KMS-11 (cell line): ENCODE measurements around the gene PARP12.

Experiments
- H2AFZ ChIP-seq: fragments of 200-600 bp; sonication (generic); 2 replicates; pipeline ENCODE4 v1.6.1; 2016; ENCODE audit warnings: antibody characterized with exemption, mixed run types, low read depth
- H3K27ac ChIP-seq: fragments of 200-600 bp; sonication (generic); 2 replicates; pipeline ENCODE4 v1.6.1; 2016; ENCODE audit warnings: mild to moderate bottlenecking, mixed run types
- H3K27me3 ChIP-seq: fragments of 200-600 bp; sonication (generic); 2 replicates; pipeline ENCODE4 v1.6.1; 2017; ENCODE audit warnings: mild to moderate bottlenecking, low read depth, mixed run types, moderate library complexity; ENCODE audit not compliant: insufficient read depth
- H3K36me3 ChIP-seq: fragments of 200-600 bp; sonication (generic); 2 replicates; pipeline ENCODE4 v1.6.1; 2017; ENCODE audit warnings: mild to moderate bottlenecking, mixed run types; ENCODE audit not compliant: insufficient read depth
- H3K4me1 ChIP-seq: fragments of 200-600 bp; sonication (generic); 2 replicates; pipeline ENCODE4 v1.6.1; 2016; ENCODE audit warnings: mild to moderate bottlenecking, low read depth, mixed run types; ENCODE audit not compliant: poor library complexity, severe bottlenecking
- H3K4me2 ChIP-seq: fragments of 200-600 bp; sonication (generic); 2 replicates; pipeline ENCODE4 v1.7.0; 2016; ENCODE audit warnings: mild to moderate bottlenecking, mixed run types
- H3K4me3 ChIP-seq: fragments of 200-600 bp; sonication (generic); IDR thresholded peaks from 2 replicates; pipeline ENCODE4 v1.6.1; 2017; ENCODE audit warnings: low read depth, low read length, mixed read lengths; ENCODE audit not compliant: insufficient read depth
- H3K79me2 ChIP-seq: fragments of 200-600 bp; sonication (generic); 2 replicates; pipeline ENCODE4 v1.6.1; 2016; ENCODE audit warnings: low read depth, mixed run types; ENCODE audit not compliant: insufficient read depth
- H3K9ac ChIP-seq: fragments of 200-600 bp; sonication (generic); 2 replicates; pipeline ENCODE4 v1.6.1; 2016; ENCODE audit warnings: mild to moderate bottlenecking, mixed run types
- H4K20me1 ChIP-seq: fragments of 200-600 bp; sonication (generic); 2 replicates; pipeline ENCODE4 v1.6.1; 2016; ENCODE audit warnings: mild to moderate bottlenecking, mixed run types; ENCODE audit not compliant: insufficient read depth
- CTCF ChIP-seq: fragments of 200-600 bp; sonication (generic); conservative IDR thresholded peaks from 2 replicates; pipeline ENCODE4 v1.6.1; 2017; ENCODE audit warnings: low read depth, mild to moderate bottlenecking, antibody characterized with exemption, low read length, moderate library complexity, mixed read lengths

Gene PARP12

GRCh38 chr7:140025814-140026433 lies 36.8 kb downstream of the PARP12 start:
- no peaks in the 10 kb centered on the region for H3K36me3 ChIP-seq
- TF ChIP-seq CTCF: no peak

GRCh38 chr7:140025241-140025640 lies 37.5 kb downstream of the PARP12 start:
- Histone ChIP-seq H3K9ac (no peak overlapping the region), H4K20me1 (no peaks in the 10 kb centered on the region), H3K27ac (no peak overlapping the region), H3K4me1 (no peaks in the 10 kb centered on the region), H3K36me3 (no peaks in the 10 kb centered on the region), H3K27me3 (no peaks in the 10 kb centered on the region), H2AFZ (no peak overlapping the region), H3K4me3 (no peak overlapping the region), H3K79me2 (no peaks in the 10 kb centered on the region), H3K4me2 (no peak overlapping the region)
- no peak for TF ChIP-seq CTCF

More at GRCh38 chr7:140025814-140026433, 36.8 kb downstream of the PARP12 start:
- H3K4me3 ChIP-seq: no peak overlapping the region
- H2AFZ ChIP-seq: no peak overlapping the region
- H3K27me3 ChIP-seq: no peaks in the 10 kb centered on the region
- no peak overlapping the region for H3K9ac ChIP-seq
- no peaks in the 10 kb centered on the region for H3K79me2 ChIP-seq
- H4K20me1 ChIP-seq: no peaks in the 10 kb centered on the region
- no peaks in the 10 kb centered on the region for H3K4me1 ChIP-seq
- no peak overlapping the region for H3K27ac ChIP-seq
- no peak overlapping the region for H3K4me2 ChIP-seq

GRCh38 chr7:140024585-140024984 lies 38.2 kb downstream of the PARP12 start:
- H3K4me2 ChIP-seq: no peak overlapping the region
- H3K4me3 ChIP-seq: no peak overlapping the region
- H4K20me1 ChIP-seq: no peaks in the 10 kb centered on the region
- no peaks in the 10 kb centered on the region for H3K4me1 ChIP-seq
- H3K79me2 ChIP-seq: no peaks in the 10 kb centered on the region
- H3K27me3 ChIP-seq: no peaks in the 10 kb centered on the region
- H2AFZ ChIP-seq: no peak overlapping the region
- no peak overlapping the region for H3K27ac ChIP-seq
- H3K36me3 ChIP-seq: no peaks in the 10 kb centered on the region
- no peak overlapping the region for H3K9ac ChIP-seq
- TF ChIP-seq CTCF: no peak

- Histone ChIP-seq H3K36me3 (no peaks in the 10 kb centered on the region), H4K20me1 (no peaks in the 10 kb centered on the region), H3K27me3 (no peaks in the 10 kb centered on the region), H3K4me2 (no peak overlapping the region), H2AFZ (no peak overlapping the region), H3K4me3 (no peak overlapping the region), H3K79me2 (no peaks in the 10 kb centered on the region), H3K27ac (no peak overlapping the region), H3K4me1 (no peaks in the 10 kb centered on the region), H3K9ac (no peak overlapping the region)
- no peak for TF ChIP-seq CTCF
Observed at GRCh38 chr7:140023728-140024127, 39.0 kb downstream of the PARP12 start.
